Measurements from ENCODE around the gene ZNF511.

DNA sequence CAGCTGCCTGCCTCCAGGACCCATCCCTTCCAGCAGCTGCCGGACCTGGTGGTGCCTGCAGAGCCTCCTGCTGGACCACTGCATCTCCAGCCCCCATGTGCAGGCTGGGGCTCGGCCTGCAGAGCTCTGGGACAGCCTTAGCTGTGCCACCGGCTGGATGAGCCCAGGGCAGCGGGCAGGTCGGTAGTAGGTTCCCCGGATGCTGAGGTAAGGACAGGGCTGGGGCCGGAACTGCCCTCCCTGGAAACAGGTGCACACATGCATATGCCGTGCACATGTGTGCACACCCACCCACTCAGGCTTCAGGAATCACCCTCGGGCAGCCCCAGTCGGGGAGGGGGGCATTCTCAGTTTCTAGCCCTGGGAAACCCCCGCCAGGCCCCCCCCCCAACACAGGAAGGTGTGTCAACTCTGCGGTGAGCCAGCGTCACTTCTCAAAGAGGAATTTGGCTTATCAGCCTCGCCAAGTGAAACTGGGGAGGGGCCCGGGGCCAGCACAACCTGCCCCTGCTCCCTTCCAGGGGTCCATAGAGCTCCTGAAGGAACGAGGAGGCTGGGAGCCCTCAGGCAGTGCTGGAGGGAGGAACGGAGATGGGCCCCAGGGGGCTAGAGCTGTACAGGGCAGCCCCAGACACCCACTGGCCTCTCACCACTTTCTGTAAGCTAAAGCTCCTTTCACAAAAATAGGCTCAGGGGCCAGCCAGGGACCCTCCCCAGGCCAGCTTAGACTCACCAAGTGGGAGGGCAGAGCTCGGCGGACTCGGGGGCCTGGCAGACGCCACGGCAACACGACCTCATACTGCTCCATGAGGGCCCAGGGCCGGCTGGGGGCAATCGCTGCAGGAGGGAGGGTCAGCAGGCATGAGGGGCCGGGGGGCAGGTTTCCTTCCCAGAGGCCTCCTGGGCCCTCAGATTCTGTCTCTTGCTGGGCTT, 33.7 kb upstream of the ZNF511 start:
- TF ChIP-seq TAF1 (conservative IDR thresholded peaks at IDR 0.05), result no peak
- no peak for TF ChIP-seq RAD21 (IDR thresholded peaks at IDR 0.05)
- TF ChIP-seq, protein P1, sequence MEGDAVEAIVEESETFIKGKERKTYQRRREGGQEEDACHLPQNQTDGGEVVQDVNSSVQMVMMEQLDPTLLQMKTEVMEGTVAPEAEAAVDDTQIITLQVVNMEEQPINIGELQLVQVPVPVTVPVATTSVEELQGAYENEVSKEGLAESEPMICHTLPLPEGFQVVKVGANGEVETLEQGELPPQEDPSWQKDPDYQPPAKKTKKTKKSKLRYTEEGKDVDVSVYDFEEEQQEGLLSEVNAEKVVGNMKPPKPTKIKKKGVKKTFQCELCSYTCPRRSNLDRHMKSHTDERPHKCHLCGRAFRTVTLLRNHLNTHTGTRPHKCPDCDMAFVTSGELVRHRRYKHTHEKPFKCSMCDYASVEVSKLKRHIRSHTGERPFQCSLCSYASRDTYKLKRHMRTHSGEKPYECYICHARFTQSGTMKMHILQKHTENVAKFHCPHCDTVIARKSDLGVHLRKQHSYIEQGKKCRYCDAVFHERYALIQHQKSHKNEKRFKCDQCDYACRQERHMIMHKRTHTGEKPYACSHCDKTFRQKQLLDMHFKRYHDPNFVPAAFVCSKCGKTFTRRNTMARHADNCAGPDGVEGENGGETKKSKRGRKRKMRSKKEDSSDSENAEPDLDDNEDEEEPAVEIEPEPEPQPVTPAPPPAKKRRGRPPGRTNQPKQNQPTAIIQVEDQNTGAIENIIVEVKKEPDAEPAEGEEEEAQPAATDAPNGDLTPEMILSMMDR (IDR thresholded peaks at IDR 0.05; ENCODE audit: low read depth, low read length, missing input control), result no peak
- TF ChIP-seq, protein P2, sequence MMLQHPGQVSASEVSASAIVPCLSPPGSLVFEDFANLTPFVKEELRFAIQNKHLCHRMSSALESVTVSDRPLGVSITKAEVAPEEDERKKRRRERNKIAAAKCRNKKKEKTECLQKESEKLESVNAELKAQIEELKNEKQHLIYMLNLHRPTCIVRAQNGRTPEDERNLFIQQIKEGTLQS (IDR thresholded peaks at IDR 0.05), result no peak
- TF ChIP-seq JUND (IDR thresholded peaks at IDR 0.05), result no peak
- TF ChIP-seq EGR1 (IDR thresholded peaks at IDR 0.05; ENCODE audit: low read depth in 2 of 2), result no peak
- TF ChIP-seq, protein P3, sequence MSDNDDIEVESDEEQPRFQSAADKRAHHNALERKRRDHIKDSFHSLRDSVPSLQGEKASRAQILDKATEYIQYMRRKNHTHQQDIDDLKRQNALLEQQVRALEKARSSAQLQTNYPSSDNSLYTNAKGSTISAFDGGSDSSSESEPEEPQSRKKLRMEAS (IDR thresholded peaks at IDR 0.05), result no peak
- TF ChIP-seq YY1 (IDR thresholded peaks at IDR 0.05), result no peak
- TF ChIP-seq FOXA1 (IDR thresholded peaks at IDR 0.05), result no peak
- no peak for TF ChIP-seq SP1 (IDR thresholded peaks at IDR 0.05)
- TF ChIP-seq GABPA (IDR thresholded peaks at IDR 0.05 in 1 of 2, conservative IDR thresholded peaks at IDR 0.05 in 1 of 2), result no peak
